Hepatocyte (in vitro differentiated cells): Measurements from ENCODE around the gene SPECC1. TPM values are rescaled to one million over a fixed set of nuclear protein-coding genes. Genes with fewer than 3 reads are reported as not detected.

ENCODE experiments used
- DNase-seq: peaks from one replicate; pipeline ENCODE4 v3.0.0-alpha.2; 2016; ENCODE audit warnings: low spot score
- H2AFZ ChIP-seq: fragments of 200-600 bp; sonication (generic); 2 replicates; pipeline ENCODE4 v1.6.0; 2016; ENCODE audit warnings: antibody characterized with exemption, mild to moderate bottlenecking
- H3K27ac ChIP-seq: fragments of 200-600 bp; sonication (generic); 2 replicates; pipeline ENCODE4 v1.5.1; 2016; ENCODE audit warnings: mild to moderate bottlenecking
- H3K27me3 ChIP-seq: fragments of 200-600 bp; sonication (generic); 2 replicates; pipeline ENCODE4 v1.6.1; 2016
- H3K36me3 ChIP-seq: fragments of 200-600 bp; sonication (generic); replicated peaks from 2 replicates; pipeline ENCODE4 v1.5.1; 2016; ENCODE audit warnings: low read depth; ENCODE audit not compliant: insufficient read depth
- H3K4me1 ChIP-seq: fragments of 200-600 bp; sonication (generic); 2 replicates; pipeline ENCODE4 v1.5.1; 2016; ENCODE audit warnings: mild to moderate bottlenecking, moderate library complexity; ENCODE audit not compliant: insufficient read depth
- H3K4me2 ChIP-seq: fragments of 200-600 bp; sonication (generic); 2 replicates; pipeline ENCODE4 v1.6.0; 2016
- H3K4me3 ChIP-seq: fragments of 200-600 bp; sonication (generic); 2 replicates; pipeline ENCODE4 v1.5.1; 2016; ENCODE audit warnings: mild to moderate bottlenecking
- H3K79me2 ChIP-seq: fragments of 200-600 bp; sonication (generic); 2 replicates; pipeline ENCODE4 v1.6.0; 2017; ENCODE audit warnings: mild to moderate bottlenecking
- H3K9me2 ChIP-seq: fragments of 200-600 bp; sonication (generic); replicated peaks from 2 replicates; pipeline ENCODE4 v1.6.0; 2017; ENCODE audit warnings: mild to moderate bottlenecking; ENCODE audit not compliant: insufficient read depth
- H3K9me3 ChIP-seq: fragments of 200-600 bp; sonication (generic); 2 replicates; pipeline ENCODE4 v1.5.1; 2016; ENCODE audit warnings: low read depth, mild to moderate bottlenecking
- H4K20me1 ChIP-seq: fragments of 200-600 bp; sonication (generic); 2 replicates; pipeline ENCODE4 v1.6.0; 2016; ENCODE audit warnings: mild to moderate bottlenecking; ENCODE audit not compliant: insufficient read depth, poor library complexity, severe bottlenecking
- EZH2 ChIP-seq: fragments of 200-600 bp; sonication (generic); IDR thresholded peaks from 2 replicates; pipeline ENCODE4 v1.6.1; 2016; ENCODE audit warnings: antibody characterized with exemption, mild to moderate bottlenecking, borderline replicate concordance
- EZH2phosphoT487 ChIP-seq: fragments of 200-600 bp; sonication (generic); IDR thresholded peaks from one replicate; pipeline ENCODE4 v1.6.1; 2018; ENCODE audit warnings: antibody characterized with exemption, mild to moderate bottlenecking, low read depth, moderate library complexity; ENCODE audit not compliant: unreplicated experiment, severe bottlenecking
- WGBS: methylation state at CpG from one replicate; pipeline ENCODE4 v1.1.6; 2016; ENCODE audit warnings: low lambda C conversion rate; ENCODE audit errors: missing lambda C conversion rate; 5-methylcytosine and 5-hydroxymethylcytosine counted together
- polyA plus RNA-seq: library from polyadenylated mRNA; unstranded; fragments of >200 nt; fragmentation: Nextera tagmentation; extraction: Ambion mirVana; gene quantifications from 2 replicates; pipeline ENCODE4 v1.2.1, GENCODE V29; 2016
- total RNA-seq: library from RNA; depleted of rRNA; stranded (reverse); fragments of >200 nt; gene quantifications from 2 replicates; pipeline ENCODE4 v1.2.3, GENCODE V29; 2014
- TF ChIP-seq, protein P1 (sequence below): fragments of 200-600 bp; sonication (generic); IDR thresholded peaks from 2 replicates; pipeline ENCODE4 v1.5.1; 2016; ENCODE audit warnings: antibody characterized with exemption, mild to moderate bottlenecking; ENCODE audit not compliant: poor library complexity

SPECC1 gene
- total and polyA plus RNA-seq, 2 experiments from 2014 or later = 20.4 to 57.5 TPM

DNA sequence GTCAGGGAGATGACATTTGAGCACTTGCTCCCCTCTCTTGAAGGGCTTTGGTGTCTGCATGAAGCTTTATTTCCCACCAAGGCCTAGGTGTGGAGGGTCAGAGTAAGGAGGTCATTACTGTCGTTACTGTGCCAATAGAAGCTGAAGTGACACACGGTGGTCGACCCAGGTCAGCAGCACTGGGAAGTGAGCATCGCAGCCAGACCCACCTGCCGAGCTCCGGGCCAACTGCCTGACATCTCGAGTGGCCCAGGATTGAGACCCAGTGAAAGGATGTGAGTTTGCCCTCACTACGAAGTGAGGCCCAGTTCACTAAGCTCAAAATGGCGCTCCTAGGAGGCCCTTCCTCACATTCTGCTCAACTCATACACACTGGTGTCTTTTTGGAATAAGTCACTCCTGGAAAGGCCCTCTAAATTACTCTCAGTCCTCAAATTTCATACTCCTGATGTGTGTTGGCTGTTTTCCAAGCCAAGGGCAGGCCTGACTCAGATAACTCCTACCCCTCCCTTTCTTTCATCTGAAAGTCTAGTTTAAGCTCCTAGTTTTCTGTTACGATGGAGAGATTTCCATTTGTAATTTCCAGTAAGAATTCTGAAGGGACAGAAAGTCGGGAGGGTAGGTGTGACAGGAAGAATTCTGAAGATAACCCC lies 257.8 kb downstream of the SPECC1 start:
- 84% methylated on average over 11 of the region's 11 CpGs for WGBS
- H3K4me2 ChIP-seq = no peak overlapping the region

DNA sequence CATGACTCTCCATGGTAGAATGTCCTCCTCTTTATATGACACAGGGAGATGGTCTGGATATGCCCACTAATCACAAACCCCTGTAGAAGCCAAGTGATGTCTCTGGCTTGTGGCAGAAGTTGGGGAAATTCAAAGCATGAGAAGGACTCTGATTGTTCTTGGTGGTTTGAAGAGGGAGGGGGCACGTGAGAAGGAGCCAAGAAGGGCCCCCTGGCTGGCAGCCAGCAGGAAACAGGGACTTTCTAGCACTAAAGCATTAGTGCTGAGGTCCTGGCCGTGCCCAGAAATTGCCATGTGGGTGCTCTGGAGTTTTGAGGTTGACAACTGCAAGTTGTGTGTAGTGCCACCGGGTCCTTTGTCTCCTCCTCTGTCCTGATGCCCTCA lies 258.3 kb downstream of the SPECC1 start:
- H3K9me3 ChIP-seq = no peaks in the 10 kb centered on the region
- no peaks in the 10 kb centered on the region for H4K20me1 ChIP-seq
- no peaks in the 10 kb centered on the region for H3K79me2 ChIP-seq
- no peaks in the 10 kb centered on the region for H3K27me3 ChIP-seq
- H3K4me2 ChIP-seq = no peak overlapping the region
- TF ChIP-seq, protein P1, sequence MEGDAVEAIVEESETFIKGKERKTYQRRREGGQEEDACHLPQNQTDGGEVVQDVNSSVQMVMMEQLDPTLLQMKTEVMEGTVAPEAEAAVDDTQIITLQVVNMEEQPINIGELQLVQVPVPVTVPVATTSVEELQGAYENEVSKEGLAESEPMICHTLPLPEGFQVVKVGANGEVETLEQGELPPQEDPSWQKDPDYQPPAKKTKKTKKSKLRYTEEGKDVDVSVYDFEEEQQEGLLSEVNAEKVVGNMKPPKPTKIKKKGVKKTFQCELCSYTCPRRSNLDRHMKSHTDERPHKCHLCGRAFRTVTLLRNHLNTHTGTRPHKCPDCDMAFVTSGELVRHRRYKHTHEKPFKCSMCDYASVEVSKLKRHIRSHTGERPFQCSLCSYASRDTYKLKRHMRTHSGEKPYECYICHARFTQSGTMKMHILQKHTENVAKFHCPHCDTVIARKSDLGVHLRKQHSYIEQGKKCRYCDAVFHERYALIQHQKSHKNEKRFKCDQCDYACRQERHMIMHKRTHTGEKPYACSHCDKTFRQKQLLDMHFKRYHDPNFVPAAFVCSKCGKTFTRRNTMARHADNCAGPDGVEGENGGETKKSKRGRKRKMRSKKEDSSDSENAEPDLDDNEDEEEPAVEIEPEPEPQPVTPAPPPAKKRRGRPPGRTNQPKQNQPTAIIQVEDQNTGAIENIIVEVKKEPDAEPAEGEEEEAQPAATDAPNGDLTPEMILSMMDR = no peak
- no peak for TF ChIP-seq EZH2
- no peak for TF ChIP-seq EZH2phosphoT487
- no peaks in the 10 kb centered on the region for H3K36me3 ChIP-seq
- DNase-seq = no peak
- no peak overlapping the region for H2AFZ ChIP-seq
- no peak overlapping the region for H3K4me3 ChIP-seq
- WGBS = 65% methylated on average over 3 of the region's 3 CpGs
- peaks cover 3% of the 10 kb centered on the region for H3K4me1 ChIP-seq
- peak overlapping the region; percentile 2 for H3K27ac ChIP-seq
- H3K9me2 ChIP-seq = no peaks in the 10 kb centered on the region

More for the DNA sequence above, 257.8 kb downstream of the SPECC1 start:
- Histone ChIP-seq H3K9me3 (no peaks in the 10 kb centered on the region), H3K4me1 (peaks cover 3% of the 10 kb centered on the region), H3K9me2 (no peaks in the 10 kb centered on the region), H4K20me1 (no peaks in the 10 kb centered on the region), H3K4me3 (no peak overlapping the region), H3K79me2 (no peaks in the 10 kb centered on the region), H2AFZ (no peak overlapping the region), H3K27me3 (no peaks in the 10 kb centered on the region), H3K36me3 (no peaks in the 10 kb centered on the region), H3K27ac (peak overlapping the region; percentile 2)
- TF ChIP-seq, protein P1 = no peak
- TF ChIP-seq EZH2 (no peak), EZH2phosphoT487 (no peak)
- DNase-seq = peak; percentile 40

DNA sequence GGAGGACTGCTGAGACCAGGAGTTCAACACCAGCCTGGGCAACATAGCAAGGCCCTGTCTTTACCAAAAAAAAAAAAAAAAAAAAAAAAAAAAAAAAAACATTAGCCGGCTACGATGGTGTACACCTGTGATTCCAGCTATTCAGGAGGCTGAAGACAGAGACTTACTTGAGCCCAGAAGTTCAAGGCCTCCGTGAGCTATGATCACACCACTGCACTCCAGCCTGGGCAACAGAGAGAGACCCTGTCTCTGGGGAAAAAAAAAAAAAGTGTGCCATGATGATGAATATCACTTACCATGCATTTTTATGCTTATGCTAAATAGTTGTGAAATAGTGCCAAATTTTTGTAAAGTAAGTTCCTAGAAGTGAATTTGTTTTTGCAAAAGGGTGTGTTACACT lies 261.2 kb downstream of the SPECC1 start:
- WGBS = 97% methylated on average over 3 of the region's 3 CpGs
- no peaks in the 10 kb centered on the region for H3K9me3 ChIP-seq

More for the DNA sequence above, 261.2 kb downstream of the SPECC1 start:
- no peak overlapping the region for H3K4me2 ChIP-seq
- TF ChIP-seq EZH2 (no peak), EZH2phosphoT487 (no peak)
- TF ChIP-seq, protein P1 = no peak
- peaks cover 3% of the 10 kb centered on the region for H3K4me1 ChIP-seq
- no peak overlapping the region for H3K4me3 ChIP-seq
- H3K27me3 ChIP-seq = no peaks in the 10 kb centered on the region
- no peaks in the 10 kb centered on the region for H3K79me2 ChIP-seq
- H4K20me1 ChIP-seq = no peaks in the 10 kb centered on the region
- no peak overlapping the region for H3K27ac ChIP-seq
- no peaks in the 10 kb centered on the region for H3K36me3 ChIP-seq
- H3K9me2 ChIP-seq = no peaks in the 10 kb centered on the region
- H2AFZ ChIP-seq = no peak overlapping the region
- DNase-seq = no peak
